Astrocyte of the spinal cord (primary cell): Measurements from ENCODE around the gene SOWAHC.
"Not testable (repeated sequence)": the region's sequence is repeated elsewhere in the genome, so short reads cannot be mapped to it uniquely, and the experiment has no call there.

Experiments used
- DNase-seq: peaks from one replicate; pipeline ENCODE4 v3.0.0; 2011; ENCODE audit warnings: low read depth, low spot score
- H3K4me3 ChIP-seq: 2 replicates; pipeline ENCODE4 v1.5.1; 2011; ENCODE audit warnings: low read depth, mild to moderate bottlenecking, low read length, moderate library complexity
- in situ Hi-C: cut with HindIII; loops from 2 replicates; pipeline ENCODE4 v1.10.0; 2017; ENCODE audit warnings: low sequenced_read_pairs
- TF ChIP-seq, protein P1 (sequence below): IDR thresholded peaks from 2 replicates; pipeline ENCODE4 v1.5.1; 2012; ENCODE audit warnings: low read depth, mild to moderate bottlenecking, low read length, inconsistent platforms

Gene SOWAHC

DNA sequence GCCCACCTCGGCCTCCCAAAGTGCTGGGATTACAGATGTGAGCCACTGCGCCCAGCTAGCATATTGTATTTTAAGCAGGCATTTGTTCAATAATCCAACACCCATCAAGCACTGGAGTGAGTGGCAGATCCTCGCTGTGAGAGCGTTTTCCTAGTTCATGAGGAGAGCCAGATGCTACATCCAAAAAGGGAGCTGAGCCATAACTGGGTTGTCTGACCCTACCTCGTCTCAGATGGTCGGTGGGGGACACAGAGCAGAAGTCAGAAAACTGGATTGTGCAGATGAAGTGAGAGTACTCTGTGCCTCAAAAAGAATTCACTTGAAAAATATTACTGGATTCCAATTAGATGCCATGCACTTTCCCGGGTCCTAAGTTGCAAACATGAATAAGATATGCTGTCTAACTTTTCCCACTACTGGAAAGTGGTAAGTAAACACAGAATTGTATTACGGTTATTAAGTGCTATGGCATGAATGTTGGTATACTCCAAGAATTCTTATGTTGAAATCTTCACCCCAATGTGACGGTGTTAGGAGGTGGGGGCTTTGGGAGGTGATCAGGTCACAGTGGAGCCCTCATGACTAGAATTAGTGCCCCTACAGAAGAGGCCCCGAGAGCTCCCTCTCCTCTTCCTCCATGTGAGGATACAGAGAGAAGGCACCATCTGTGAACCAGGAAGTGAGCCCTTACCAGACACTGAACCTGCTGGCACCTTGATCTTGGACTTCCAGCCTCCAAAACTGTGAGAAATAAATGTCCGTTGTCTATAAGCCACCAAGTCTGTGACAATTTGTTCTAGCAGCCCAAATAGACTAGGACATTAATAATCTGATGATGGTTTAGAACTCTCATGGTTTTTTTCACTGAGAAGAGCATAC, 21.5 kb downstream of the SOWAHC start:
- no peak for DNase-seq
- TF ChIP-seq, protein P1, sequence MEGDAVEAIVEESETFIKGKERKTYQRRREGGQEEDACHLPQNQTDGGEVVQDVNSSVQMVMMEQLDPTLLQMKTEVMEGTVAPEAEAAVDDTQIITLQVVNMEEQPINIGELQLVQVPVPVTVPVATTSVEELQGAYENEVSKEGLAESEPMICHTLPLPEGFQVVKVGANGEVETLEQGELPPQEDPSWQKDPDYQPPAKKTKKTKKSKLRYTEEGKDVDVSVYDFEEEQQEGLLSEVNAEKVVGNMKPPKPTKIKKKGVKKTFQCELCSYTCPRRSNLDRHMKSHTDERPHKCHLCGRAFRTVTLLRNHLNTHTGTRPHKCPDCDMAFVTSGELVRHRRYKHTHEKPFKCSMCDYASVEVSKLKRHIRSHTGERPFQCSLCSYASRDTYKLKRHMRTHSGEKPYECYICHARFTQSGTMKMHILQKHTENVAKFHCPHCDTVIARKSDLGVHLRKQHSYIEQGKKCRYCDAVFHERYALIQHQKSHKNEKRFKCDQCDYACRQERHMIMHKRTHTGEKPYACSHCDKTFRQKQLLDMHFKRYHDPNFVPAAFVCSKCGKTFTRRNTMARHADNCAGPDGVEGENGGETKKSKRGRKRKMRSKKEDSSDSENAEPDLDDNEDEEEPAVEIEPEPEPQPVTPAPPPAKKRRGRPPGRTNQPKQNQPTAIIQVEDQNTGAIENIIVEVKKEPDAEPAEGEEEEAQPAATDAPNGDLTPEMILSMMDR, result no peak
- no peak overlapping the region for H3K4me3 ChIP-seq
- in situ Hi-C loops, result no loop called here

DNA sequence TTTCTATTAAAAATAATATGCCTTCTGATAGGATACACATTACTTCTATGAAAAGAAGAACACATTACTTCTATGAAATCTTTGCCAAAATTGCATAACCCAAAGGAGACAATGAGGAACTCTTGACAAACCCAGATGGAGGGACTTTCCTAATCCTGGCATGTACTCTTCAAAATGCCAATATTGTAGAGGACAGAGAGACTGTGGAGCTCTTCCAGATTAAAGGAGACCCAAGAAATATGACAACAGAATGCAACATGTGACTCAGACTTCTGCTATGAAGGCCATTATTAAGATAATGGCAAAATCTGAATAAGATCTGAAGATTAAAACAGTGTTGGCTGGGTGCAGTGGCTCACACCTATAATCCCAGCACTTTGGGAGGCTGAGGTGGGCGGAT, 22.2 kb downstream of the SOWAHC start:
- in situ Hi-C loops, result no loop called here
- H3K4me3 ChIP-seq, result no peak overlapping the region
- no peak for DNase-seq
- TF ChIP-seq, protein P1, result no peak

DNA sequence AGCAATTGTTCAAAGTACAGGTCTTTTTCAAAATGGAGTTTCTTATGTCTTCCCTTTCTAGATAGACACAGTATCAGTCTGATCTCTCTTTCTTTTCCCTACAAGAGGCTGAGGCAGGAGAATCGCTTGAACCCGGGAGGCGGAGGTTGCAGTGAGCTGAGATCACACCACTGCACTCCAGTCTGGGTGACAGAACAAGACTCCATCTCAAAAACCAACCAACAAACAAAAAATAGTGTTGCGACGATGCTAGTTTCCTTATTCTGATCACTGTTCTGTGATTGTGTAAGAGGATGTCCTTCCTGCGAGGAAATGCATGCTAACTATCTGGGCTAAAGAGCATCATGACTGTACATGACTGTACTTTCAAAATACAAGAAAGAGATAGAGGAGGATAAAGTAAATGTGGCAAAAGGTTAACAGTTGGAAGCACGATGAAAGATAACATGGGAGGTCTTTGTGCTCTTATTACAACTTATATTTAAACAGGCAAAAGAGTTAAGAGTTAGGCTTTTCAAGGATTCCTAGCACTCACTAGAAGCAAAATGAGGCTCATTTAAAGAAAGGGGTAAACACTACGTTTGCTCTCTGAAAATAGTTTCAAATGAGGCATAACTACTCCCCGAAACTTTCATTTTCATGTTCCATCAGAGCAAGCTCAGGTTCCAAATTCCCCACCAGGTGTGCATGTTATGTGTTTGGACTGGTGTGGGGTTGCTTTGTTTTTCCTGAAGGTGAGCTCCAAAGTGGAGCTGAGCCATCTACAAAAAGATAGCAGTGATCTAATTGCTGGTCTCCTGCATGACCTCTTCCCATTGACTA, 23.8 kb downstream of the SOWAHC start:
- DNase-seq, result no peak
- in situ Hi-C loops, result no loop called here
- no peak overlapping the region for H3K4me3 ChIP-seq
- TF ChIP-seq, protein P1, result no peak

DNA sequence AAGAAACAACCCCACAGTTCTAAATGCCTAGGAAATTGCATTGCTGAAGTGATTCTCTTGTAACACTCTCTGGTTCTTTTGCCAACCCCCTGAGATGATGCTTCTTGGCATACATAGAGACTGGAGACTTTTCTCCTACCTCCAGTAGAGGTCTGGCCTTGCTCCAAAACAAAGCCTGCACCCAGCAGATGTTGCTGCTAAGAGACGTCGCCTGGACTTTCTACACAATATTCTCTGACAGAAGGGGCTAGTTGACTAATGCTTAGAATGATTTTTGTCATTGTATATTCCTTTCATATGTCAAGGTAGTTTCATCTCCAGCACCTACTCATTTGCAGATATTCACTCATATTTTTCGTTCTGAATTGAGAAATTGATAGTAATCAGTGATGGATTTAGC, 24.6 kb downstream of the SOWAHC start:
- TF ChIP-seq, protein P1, result no peak
- DNase-seq, result peak; percentile 51
- in situ Hi-C loops, result no loop called here
- H3K4me3 ChIP-seq, result no peak overlapping the region

DNA sequence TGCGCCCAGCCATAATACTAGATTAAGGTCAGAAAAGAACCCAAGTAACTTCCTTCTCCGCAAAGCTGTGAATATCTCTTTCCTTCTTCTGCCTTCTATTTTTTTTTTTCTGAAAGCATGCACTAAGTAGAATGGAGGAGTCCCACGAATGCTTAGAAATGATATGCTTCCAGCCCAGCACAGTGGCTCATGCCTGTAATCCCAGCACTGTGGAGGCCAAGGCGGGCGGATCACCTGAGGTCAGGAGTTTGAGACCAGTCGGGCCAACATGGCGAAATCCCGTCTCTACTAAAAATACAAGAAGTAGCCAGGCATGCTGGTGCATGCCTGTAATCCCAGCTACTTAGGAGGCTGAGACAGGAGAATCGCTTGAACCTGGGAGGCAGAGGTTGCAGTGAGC, 25.8 kb downstream of the SOWAHC start:
- DNase-seq, H3K4me3 ChIP-seq, in situ Hi-C loops: not testable (repeated sequence)

DNA sequence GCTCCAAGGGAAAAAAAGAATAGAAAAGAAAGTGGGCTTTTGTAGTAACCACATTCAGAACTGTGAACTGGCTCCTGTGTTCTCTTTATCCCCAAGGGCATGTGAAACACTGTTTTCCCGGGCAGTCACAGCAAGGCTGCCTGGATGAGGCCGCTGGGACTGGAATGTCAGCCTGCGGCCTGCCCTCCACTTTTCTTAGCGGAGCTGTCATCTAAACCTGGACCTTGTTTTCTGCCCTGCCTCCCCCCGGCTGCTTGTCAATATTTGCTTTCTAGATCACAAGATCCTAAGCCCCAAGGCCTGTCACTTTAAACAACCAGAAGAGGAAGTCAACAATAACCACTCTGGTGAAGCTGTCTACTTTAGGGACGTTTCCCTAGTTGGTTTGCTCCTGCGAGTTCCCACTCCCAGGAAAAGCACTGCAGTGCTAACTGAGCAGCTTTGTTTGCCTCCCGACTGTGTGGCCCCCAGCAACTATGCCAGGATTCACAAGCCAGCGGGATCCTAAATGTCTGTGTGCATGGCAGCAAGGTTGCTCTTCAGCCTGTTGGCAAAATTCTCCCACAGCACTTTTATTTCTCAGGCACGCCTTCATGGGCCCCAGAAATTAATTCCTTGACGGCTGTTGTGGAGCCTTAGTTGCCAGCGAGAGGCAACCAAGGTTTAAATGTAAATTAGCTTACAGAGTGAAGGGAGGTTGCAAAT, 30.6 kb downstream of the SOWAHC start:
- in situ Hi-C loops, result no loop called here
- no peak overlapping the region for H3K4me3 ChIP-seq
- no peak for DNase-seq
- TF ChIP-seq, protein P1, result no peak
